SU-DHL-6 (cell line): Measurements from ENCODE around the gene SLC39A1.
A peak's percentile ranks its signal among the peaks of the same experiment; 100 is the strongest.

Experiments
- H2AFZ ChIP-seq: fragments of 200-600 bp; sonication (generic); 2 replicates; pipeline ENCODE4 v1.6.1; 2014; ENCODE audit warnings: low read depth, mild to moderate bottlenecking, moderate library complexity, mixed read lengths, antibody characterized with exemption, low read length; ENCODE audit not compliant: severe bottlenecking
- H3F3A ChIP-seq: fragments of 200-600 bp; shearing (Covaris generic); 2 replicates; pipeline ENCODE4 v1.6.0; 2016; ENCODE audit warnings: antibody characterized with exemption, mild to moderate bottlenecking; ENCODE audit not compliant: insufficient read depth
- H3K27ac ChIP-seq: fragments of 200-600 bp; sonication (generic); 2 replicates; pipeline ENCODE4 v1.5.1; 2016; ENCODE audit warnings: low read depth, mild to moderate bottlenecking, low read length, moderate library complexity, mixed read lengths
- H3K27me3 ChIP-seq: fragments of 200-600 bp; sonication (generic), shearing (Covaris generic); 2 replicates; pipeline ENCODE4 v1.6.0; 2014; ENCODE audit warnings: mild to moderate bottlenecking, low read length
- H3K36me3 ChIP-seq: fragments of 200-600 bp; sonication (generic); 2 replicates; pipeline ENCODE4 v1.6.1; 2014; ENCODE audit warnings: mild to moderate bottlenecking, low read length, mixed read lengths
- H3K4me2 ChIP-seq: fragments of 300-600, 200-600 bp; shearing (Covaris generic), sonication (generic); 2 replicates; pipeline ENCODE4 v1.6.0; 2014; ENCODE audit warnings: low read length, low read depth, mild to moderate bottlenecking; ENCODE audit not compliant: poor library complexity, severe bottlenecking
- H3K4me3 ChIP-seq: fragments of 200-600 bp; sonication (generic); 2 replicates; pipeline ENCODE4 v1.5.1; 2014; ENCODE audit warnings: antibody characterized with exemption, low read length, mild to moderate bottlenecking, mixed read lengths; ENCODE audit not compliant: insufficient read depth, poor library complexity, severe bottlenecking
- H3K79me2 ChIP-seq: fragments of 200-600 bp; sonication (generic); 2 replicates; pipeline ENCODE4 v1.6.1; 2014; ENCODE audit warnings: mild to moderate bottlenecking, low read length, moderate library complexity; ENCODE audit not compliant: insufficient read depth
- H3K9ac ChIP-seq: fragments of 200-600 bp; sonication (generic); 2 replicates; pipeline ENCODE4 v1.7.0; 2014; ENCODE audit warnings: mild to moderate bottlenecking, low read length
- H3K9me2 ChIP-seq: fragments of 200-600 bp; sonication (generic); replicated peaks from 2 replicates; pipeline ENCODE4 v1.6.1; 2014; ENCODE audit warnings: low read length; ENCODE audit not compliant: insufficient read depth
- H3K9me3 ChIP-seq: fragments of 200-600 bp; sonication (generic); 2 replicates; pipeline ENCODE4 v1.6.1; 2014; ENCODE audit warnings: low read length, mixed read lengths; ENCODE audit not compliant: insufficient read depth
- H4K20me1 ChIP-seq: fragments of 200-600 bp; sonication (generic); 2 replicates; pipeline ENCODE4 v1.6.1; 2014; ENCODE audit warnings: low read depth, mild to moderate bottlenecking, antibody characterized with exemption, low read length, moderate library complexity, mixed read lengths
- CTCF ChIP-seq: fragments of 200-600 bp; sonication (generic); IDR thresholded peaks from one replicate; pipeline ENCODE4 v1.5.1; 2017; ENCODE audit warnings: antibody characterized with exemption, mild to moderate bottlenecking, low read length, moderate library complexity; ENCODE audit not compliant: insufficient read depth, poor library complexity, severe bottlenecking
- EZH2phosphoT487 ChIP-seq: fragments of 200-600 bp; sonication (generic), shearing (Covaris generic); conservative IDR thresholded peaks from 2 replicates; pipeline ENCODE4 v1.6.1; 2018; ENCODE audit warnings: mild to moderate bottlenecking, antibody characterized with exemption, low read length, moderate library complexity, mixed read lengths

The SLC39A1 gene

DNA sequence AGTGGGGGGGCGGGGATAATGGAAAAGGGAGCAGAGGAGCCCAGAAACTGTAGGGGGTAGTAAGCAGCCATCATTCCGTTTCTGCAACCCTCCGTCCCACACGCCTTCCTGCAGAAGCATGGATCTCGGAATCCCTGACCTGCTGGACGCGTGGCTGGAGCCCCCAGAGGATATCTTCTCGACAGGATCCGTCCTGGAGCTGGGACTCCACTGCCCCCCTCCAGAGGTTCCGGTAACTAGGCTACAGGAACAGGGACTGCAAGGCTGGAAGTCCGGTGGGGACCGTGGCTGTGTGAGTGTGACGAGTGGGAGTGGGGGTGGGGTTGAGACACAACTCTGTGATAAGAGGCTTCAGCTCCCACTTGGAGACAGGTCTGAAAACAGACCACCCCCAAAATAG, 5.1 kb upstream of the SLC39A1 start:
- H3F3A ChIP-seq, result peaks cover 18% of the 10 kb centered on the region

GRCh38 chr1:153968000-153968363, 4.6 kb upstream of the SLC39A1 start:
- Histone ChIP-seq H3K9me3 (no peaks in the 10 kb centered on the region), H3K4me3 (peak overlapping the region; percentile 64), H3K4me2 (peak overlapping the region; percentile 77), H3K9me2 (no peaks in the 10 kb centered on the region), H3K27me3 (no peaks in the 10 kb centered on the region), H4K20me1 (no peaks in the 10 kb centered on the region), H2AFZ (peak overlapping the region; percentile 64), H3K9ac (peak overlapping the region; percentile 83), H3K79me2 (peaks cover 19% of the 10 kb centered on the region; the same call in 1 of the 2 replicates), H3K36me3 (no peaks in the 10 kb centered on the region), H3K27ac (peak overlapping the region; percentile 91), H3F3A (peaks cover 19% of the 10 kb centered on the region)
- no peak for TF ChIP-seq CTCF
- no peak for TF ChIP-seq EZH2phosphoT487

More for the DNA sequence above, 5.1 kb upstream of the SLC39A1 start:
- H3K27ac ChIP-seq, result no peak overlapping the region
- no peaks in the 10 kb centered on the region for H3K36me3 ChIP-seq
- peak overlapping the region; percentile 83 for H3K9ac ChIP-seq
- H3K79me2 ChIP-seq, result peaks cover 16% of the 10 kb centered on the region; the same call in 1 of the 2 replicates
- peak overlapping the region; percentile 77 for H3K4me2 ChIP-seq
- no peaks in the 10 kb centered on the region for H3K27me3 ChIP-seq
- TF ChIP-seq CTCF, result no peak
- no peaks in the 10 kb centered on the region for H3K9me2 ChIP-seq
- peak overlapping the region; percentile 64 for H3K4me3 ChIP-seq
- H4K20me1 ChIP-seq, result no peaks in the 10 kb centered on the region
- no peaks in the 10 kb centered on the region for H3K9me3 ChIP-seq
- no peak overlapping the region for H2AFZ ChIP-seq

GRCh38 chr1:153967107-153967999, 4.0 kb upstream of the SLC39A1 start, which contains the start of gene CREB3L4:
TSS of gene CREB3L4 (plus strand) at chr1:153967902. CDS start at chr1:153968526, 624 bp downstream.
- H3K36me3 ChIP-seq, result no peaks in the 10 kb centered on the region
- H3K79me2 ChIP-seq, result peaks cover 25% of the 10 kb centered on the region; the same call in 1 of the 2 replicates
- peak within 1 kb of the TSS; percentile 91 for H3K27ac ChIP-seq
- H3K9ac ChIP-seq, result peak within 1 kb of the TSS; percentile 83
- H3K9me3 ChIP-seq, result no peaks in the 10 kb centered on the region
- H3F3A ChIP-seq, result peaks cover 25% of the 10 kb centered on the region
- peak; percentile 13 for TF ChIP-seq CTCF
- no peak for TF ChIP-seq EZH2phosphoT487
- peak within 1 kb of the TSS; percentile 77 for H3K4me2 ChIP-seq
- no peaks in the 10 kb centered on the region for H3K9me2 ChIP-seq
- H2AFZ ChIP-seq, result peak within 1 kb of the TSS; percentile 64
- H3K27me3 ChIP-seq, result no peaks in the 10 kb centered on the region
- H3K4me3 ChIP-seq, result peak within 1 kb of the TSS; percentile 64
- no peaks in the 10 kb centered on the region for H4K20me1 ChIP-seq
